ENCODE results near the gene LZTS2. TPM values are rescaled to one million over a fixed set of nuclear protein-coding genes. Genes with fewer than 3 reads are reported as not detected.

LZTS2 gene
- total and polyA plus RNA-seq, 2 of the 8 experiments (the other 6 are each of a cell fraction or from before 2014, with no cell fraction given) = 75.7 to 99.5 TPM

- Histone ChIP-seq H3K27ac (ENCODE audit: low read depth, low read length) (no peak overlapping the region), H3K36me3 (ENCODE audit: control insufficient read depth in 2 of 4, insufficient read depth in 4 of 4, low read length in 3 of 4) (peaks cover 24 to 49% (median 38%) of the 10 kb centered on the region in 4 experiments), H2BK20ac (ENCODE audit: low read length) (no peak overlapping the region), H2BK15ac (ENCODE audit: low read length) (no peak overlapping the region), H3K23ac (ENCODE audit: insufficient read length) (no peak overlapping the region), H3K56ac (replicated peaks; ENCODE audit: insufficient read length, low read depth, low read length) (no peak overlapping the region), H2AK5ac (ENCODE audit: low read depth, low read length) (no peak overlapping the region), H3K79me2 (ENCODE audit: control insufficient read depth in 1 of 2, insufficient read depth in 2 of 2, low read length in 2 of 2) (peaks cover 17 to 51% of the 10 kb centered on the region in 2 experiments), H3K9me3 (ENCODE audit: insufficient read depth in 2 of 2, low read depth in 1 of 2, low read length in 1 of 2) (no peaks in the 10 kb centered on the region), H4K5ac (ENCODE audit: insufficient read length, low read depth, low read length) (no peak overlapping the region), H2AFZ (ENCODE audit: low read length) (no peak overlapping the region), H4K20me1 (replicated peaks in 1 of 2; ENCODE audit: control insufficient read depth in 1 of 2, insufficient read depth in 2 of 2, low read length in 2 of 2) (peaks cover 7 to 19% of the 10 kb centered on the region in 2 experiments), H3K79me1 (ENCODE audit: low read depth, low read length) (peaks cover 15% of the 10 kb centered on the region), H2BK12ac (ENCODE audit: low read depth, low read length) (no peak overlapping the region), H3K4me3 (ENCODE audit: extremely low read depth in 1 of 4, insufficient read depth in 2 of 4, low read depth in 3 of 4, low read length in 4 of 4) (peak overlapping the region in 1 of 4 experiments; percentile 77; a peak in 1 of 8 replicates), H3K18ac (ENCODE audit: extremely low read depth, low read length) (no peak overlapping the region), H2BK120ac (replicated peaks; ENCODE audit: low read depth, low read length) (no peak overlapping the region), H3K9ac (replicated peaks in 1 of 4; ENCODE audit: extremely low read depth in 1 of 4, low read depth in 3 of 4, low read length in 3 of 4) (no peak overlapping the region), H4K8ac (ENCODE audit: extremely low read depth, insufficient read depth, low read length) (peak overlapping the region; percentile 7; the same call in 1 of the 2 replicates), H2BK5ac (ENCODE audit: low read depth, low read length) (0 out of 2 replicates have a peak overlapping the region, but pooled peaks have one; percentile 13), H3K27me3 (replicated peaks in 1 of 4; ENCODE audit: control insufficient read depth in 3 of 4, extremely low read depth in 1 of 4, insufficient read depth in 3 of 4, low read length in 3 of 4) (no peaks in the 10 kb centered on the region), H4K91ac (replicated peaks; ENCODE audit: insufficient read length, low read length) (no peak overlapping the region), H3K4ac (replicated peaks; ENCODE audit: insufficient read length, low read depth, low read length) (no peak overlapping the region), H3K14ac (ENCODE audit: insufficient read length) (no peak overlapping the region), H3K23me2 (ENCODE audit: low read depth, low read length) (peaks cover 9% of the 10 kb centered on the region; the same call in 1 of the 2 replicates), H3K4me2 (ENCODE audit: insufficient read depth in 1 of 2, low read depth in 2 of 2, low read length in 2 of 2) (peak overlapping the region in 1 of 2 experiments; percentile 85; a peak in 1 of 4 replicates), H3K4me1 (replicated peaks in 1 of 4; ENCODE audit: control insufficient read depth in 3 of 4, insufficient read depth in 4 of 4, low read length in 3 of 4) (peaks cover 0 to 12% (median 5%) of the 10 kb centered on the region in 4 experiments; a peak in 5 of 7 replicates)
- ChIA-PET POLR2A (ENCODE audit: partially characterized antibody) (interaction anchor here (0.6 to 6.8 kb wide), 12 partner anchors 9 to 453 kb away, joined by 3 to 38 read pairs (median 4); partner anchors contain the start of genes HIF1AN, LZTS2 and SEMA4G), CTCF (ENCODE audit: partially characterized antibody) (interaction anchor here (1.0 to 26.8 kb wide), 5 partner anchors 8 to 28 kb away, joined by 3 to 464 read pairs (median 22); no protein-coding TSS in a partner anchor)
- WGBS, 2 experiments (ENCODE audit: extremely low coverage in 1 of 2, insufficient coverage in 1 of 2, insufficient read length in 1 of 2, insufficient replicate concordance in 2 of 2, low coverage in 1 of 2, low lambda C conversion rate in 2 of 2, missing lambda C conversion rate in 1 of 2) = 95% methylated on average over 21 of the region's 21 CpGs; no CpG with 5 or more reads in 1 of the 2 experiments
- FAIRE-seq (no peak), DNase-seq (ENCODE audit: low read depth in 1 of 2, low spot score in 2 of 2) (no peak)
- TF ChIP-seq SIN3A (conservative IDR thresholded peaks at IDR 0.05 in 1 of 2, IDR thresholded peaks at IDR 0.05 in 1 of 2; ENCODE audit: low read depth in 1 of 2, low read length in 2 of 2) (no peak), SP1 (IDR thresholded peaks at IDR 0.05; ENCODE audit: low read depth, low read length) (no peak), POU5F1 (IDR thresholded peaks at IDR 0.05; ENCODE audit: low read depth, low read length) (no peak), RAD21 (IDR thresholded peaks at IDR 0.05 in 1 of 2, conservative IDR thresholded peaks at IDR 0.05 in 1 of 2; ENCODE audit: low read depth in 2 of 2, low read length in 2 of 2) (no peak)
Observed at GRCh38 chr10:100989088-100989487, 10.5 kb upstream of the LZTS2 start.
